Astrocyte (in vitro differentiated cells and primary cell): Measurements from ENCODE around the gene ARSJ. TPM values are rescaled to one million over a fixed set of nuclear protein-coding genes. Genes with fewer than 3 reads are reported as not detected.

Source experiments
- DNase-seq: peaks from one replicate; pipeline ENCODE4 v3.0.0-alpha.2; 2010; ENCODE audit warnings: low read depth
- FAIRE-seq: peaks from 2 replicates; lab custom pipeline; 2011; peaks lifted over from hg19 to GRCh38; lab: Jason Lieb, UNC
- H2AFZ ChIP-seq: 2 replicates; pipeline ENCODE4 v1.6.0; 2012; ENCODE audit warnings: low read depth, low read length, inconsistent platforms
- H3K27ac ChIP-seq: 2 replicates; pipeline ENCODE4 v1.5.1; 2011; ENCODE audit warnings: low read depth, low read length, inconsistent platforms
- H3K27me3 ChIP-seq: 2 replicates; pipeline ENCODE4 v1.6.0; 2011; ENCODE audit warnings: low read length, inconsistent platforms; ENCODE audit not compliant: insufficient read depth
- H3K36me3 ChIP-seq: 2 replicates; pipeline ENCODE4 v1.5.1; 2011; ENCODE audit warnings: low read length, inconsistent platforms; ENCODE audit not compliant: insufficient read depth
- H3K4me1 ChIP-seq: 2 replicates; pipeline ENCODE4 v1.5.1; 2011; ENCODE audit warnings: low read length, inconsistent platforms; ENCODE audit not compliant: insufficient read depth
- H3K4me2 ChIP-seq: 2 replicates; pipeline ENCODE4 v1.6.0; 2012; ENCODE audit warnings: low read length, inconsistent platforms
- H3K4me3 ChIP-seq: 2 replicates; pipeline ENCODE4 v1.5.1; 2011; ENCODE audit warnings: low read depth, mild to moderate bottlenecking, low read length, inconsistent platforms; ENCODE audit not compliant: insufficient read depth
- H3K79me2 ChIP-seq: 2 replicates; pipeline ENCODE4 v1.6.0; 2012; ENCODE audit warnings: mild to moderate bottlenecking, low read length, inconsistent platforms; ENCODE audit not compliant: insufficient read depth
- H3K9ac ChIP-seq: 2 replicates; pipeline ENCODE4 v1.6.0; 2012; ENCODE audit warnings: mild to moderate bottlenecking, low read length, inconsistent platforms
- H3K9me3 ChIP-seq: 2 replicates; pipeline ENCODE4 v1.5.1; 2012; ENCODE audit warnings: low read depth, mild to moderate bottlenecking, low read length, inconsistent platforms; ENCODE audit not compliant: insufficient read depth
- H4K20me1 ChIP-seq: 2 replicates; pipeline ENCODE4 v1.6.0; 2012; ENCODE audit warnings: low read length, inconsistent platforms; ENCODE audit not compliant: insufficient read depth
- H3K27ac Mint-ChIP-seq: one replicate; pipeline ENCODE4 v1.8.0; 2021; ENCODE audit warnings: mild to moderate bottlenecking, mixed read lengths; ENCODE audit not compliant: unreplicated experiment
- H3K27me3 Mint-ChIP-seq: one replicate; pipeline ENCODE4 v1.8.0; 2021; ENCODE audit warnings: low read depth, mixed read lengths; ENCODE audit not compliant: unreplicated experiment
- H3K36me3 Mint-ChIP-seq: one replicate; pipeline ENCODE4 v1.8.0; 2021; ENCODE audit warnings: low read depth, mixed read lengths; ENCODE audit not compliant: unreplicated experiment
- H3K4me1 Mint-ChIP-seq: one replicate; pipeline ENCODE4 v1.8.0; 2021; ENCODE audit warnings: low read depth, mixed read lengths; ENCODE audit not compliant: unreplicated experiment
- H3K4me3 Mint-ChIP-seq: one replicate; pipeline ENCODE4 v1.8.0; 2021; ENCODE audit warnings: mild to moderate bottlenecking, moderate library complexity, mixed read lengths; ENCODE audit not compliant: unreplicated experiment
- H3K9me3 Mint-ChIP-seq: one replicate; pipeline ENCODE4 v1.8.0; 2021; ENCODE audit warnings: mild to moderate bottlenecking, mixed read lengths; ENCODE audit not compliant: unreplicated experiment
- EZH2 ChIP-seq: IDR thresholded peaks from 2 replicates; pipeline ENCODE4 v1.6.1; 2012; ENCODE audit warnings: mild to moderate bottlenecking, low read length, inconsistent platforms; ENCODE audit not compliant: insufficient read depth
- total RNA-seq: library from RNA; stranded (reverse); gene quantifications from 2 replicates; pipeline ENCODE4 v1.2.1, GENCODE V29; 2021
- TF ChIP-seq, protein P1 (sequence below): IDR thresholded peaks from 2 replicates; pipeline ENCODE4 v1.5.1; 2011; ENCODE audit warnings: low read depth, mild to moderate bottlenecking, inconsistent platforms, low read length, moderate library complexity; ENCODE audit not compliant: insufficient read depth

Gene ARSJ
- total RNA-seq, 1 donor from 2014 or later = 66.5 TPM

DNA sequence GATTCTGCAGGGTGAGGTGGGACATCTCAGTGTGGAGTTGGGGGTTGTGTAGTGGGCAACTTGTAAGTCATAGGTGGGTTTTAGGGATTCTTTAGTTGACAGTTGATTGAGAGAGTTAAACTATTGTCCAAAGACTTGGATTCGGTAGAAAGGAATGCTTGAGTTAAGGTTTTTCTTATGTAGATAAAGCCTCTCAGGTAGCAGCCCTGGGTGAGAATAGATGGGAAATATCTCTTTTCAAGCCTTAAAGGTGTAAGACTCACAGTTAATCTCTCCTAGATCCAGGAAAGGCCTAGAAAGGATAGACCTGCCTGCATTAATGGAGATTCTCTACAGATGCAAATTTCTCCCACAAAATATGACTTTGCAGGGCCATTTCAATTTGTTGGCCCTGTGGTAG is 108.4 kb downstream of the ARSJ start:
- no peaks in the 10 kb centered on the region for H3K27me3 ChIP-seq
- H3K4me3 ChIP-seq = no peak overlapping the region
- Mint-ChIP-seq H3K36me3 (no peaks in the 10 kb centered on the region), H3K27ac (no peak overlapping the region), H3K27me3 (no peaks in the 10 kb centered on the region), H3K4me3 (no peak overlapping the region), H3K4me1 (peaks cover 20% of the 10 kb centered on the region), H3K9me3 (no peaks in the 10 kb centered on the region)
- H3K79me2 ChIP-seq = no peaks in the 10 kb centered on the region
- no peaks in the 10 kb centered on the region for H4K20me1 ChIP-seq
- H3K4me2 ChIP-seq = no peak overlapping the region
- H2AFZ ChIP-seq = no peak overlapping the region
- H3K36me3 ChIP-seq = peaks cover 6% of the 10 kb centered on the region
- DNase-seq = no peak
- H3K27ac ChIP-seq = no peak overlapping the region
- H3K9ac ChIP-seq = no peak overlapping the region
- no peak for FAIRE-seq
- no peak for TF ChIP-seq EZH2
- TF ChIP-seq, protein P1, sequence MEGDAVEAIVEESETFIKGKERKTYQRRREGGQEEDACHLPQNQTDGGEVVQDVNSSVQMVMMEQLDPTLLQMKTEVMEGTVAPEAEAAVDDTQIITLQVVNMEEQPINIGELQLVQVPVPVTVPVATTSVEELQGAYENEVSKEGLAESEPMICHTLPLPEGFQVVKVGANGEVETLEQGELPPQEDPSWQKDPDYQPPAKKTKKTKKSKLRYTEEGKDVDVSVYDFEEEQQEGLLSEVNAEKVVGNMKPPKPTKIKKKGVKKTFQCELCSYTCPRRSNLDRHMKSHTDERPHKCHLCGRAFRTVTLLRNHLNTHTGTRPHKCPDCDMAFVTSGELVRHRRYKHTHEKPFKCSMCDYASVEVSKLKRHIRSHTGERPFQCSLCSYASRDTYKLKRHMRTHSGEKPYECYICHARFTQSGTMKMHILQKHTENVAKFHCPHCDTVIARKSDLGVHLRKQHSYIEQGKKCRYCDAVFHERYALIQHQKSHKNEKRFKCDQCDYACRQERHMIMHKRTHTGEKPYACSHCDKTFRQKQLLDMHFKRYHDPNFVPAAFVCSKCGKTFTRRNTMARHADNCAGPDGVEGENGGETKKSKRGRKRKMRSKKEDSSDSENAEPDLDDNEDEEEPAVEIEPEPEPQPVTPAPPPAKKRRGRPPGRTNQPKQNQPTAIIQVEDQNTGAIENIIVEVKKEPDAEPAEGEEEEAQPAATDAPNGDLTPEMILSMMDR = no peak
- peaks cover 10% of the 10 kb centered on the region for H3K4me1 ChIP-seq
- no peaks in the 10 kb centered on the region for H3K9me3 ChIP-seq

DNA sequence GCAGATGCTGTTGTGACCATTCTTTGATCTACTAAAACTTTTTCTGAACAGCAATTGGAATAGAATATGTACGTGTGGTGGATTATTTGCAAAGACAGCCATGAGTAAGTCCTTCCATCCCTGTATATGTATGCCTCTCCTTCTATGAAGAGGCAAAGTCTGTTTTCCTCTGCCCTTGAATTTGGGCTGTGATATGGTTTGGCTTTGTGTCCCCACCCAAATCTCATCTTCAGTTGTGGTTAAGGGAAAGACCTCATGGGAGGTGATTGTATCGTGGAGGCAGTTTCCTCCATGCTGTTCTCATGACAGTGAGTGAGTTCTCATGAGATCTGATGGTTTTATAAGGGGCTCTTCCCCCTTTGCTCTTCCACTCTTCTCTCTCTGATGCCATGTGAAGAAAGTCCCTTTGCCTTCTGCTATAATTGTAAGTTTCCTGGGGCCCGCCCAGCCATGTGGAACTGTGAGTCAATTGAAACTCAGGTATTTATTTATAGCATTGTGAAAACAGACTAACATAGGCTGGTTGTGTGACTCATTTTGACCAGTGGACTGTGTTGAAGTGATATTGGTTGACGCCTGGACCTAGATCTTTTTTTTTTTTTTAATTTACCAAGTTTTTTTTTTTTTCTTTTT is 109.6 kb downstream of the ARSJ start:
- peak; percentile 5 for FAIRE-seq
- H3K79me2 ChIP-seq = no peaks in the 10 kb centered on the region
- H3K27ac Mint-ChIP-seq = no peak overlapping the region

DNA sequence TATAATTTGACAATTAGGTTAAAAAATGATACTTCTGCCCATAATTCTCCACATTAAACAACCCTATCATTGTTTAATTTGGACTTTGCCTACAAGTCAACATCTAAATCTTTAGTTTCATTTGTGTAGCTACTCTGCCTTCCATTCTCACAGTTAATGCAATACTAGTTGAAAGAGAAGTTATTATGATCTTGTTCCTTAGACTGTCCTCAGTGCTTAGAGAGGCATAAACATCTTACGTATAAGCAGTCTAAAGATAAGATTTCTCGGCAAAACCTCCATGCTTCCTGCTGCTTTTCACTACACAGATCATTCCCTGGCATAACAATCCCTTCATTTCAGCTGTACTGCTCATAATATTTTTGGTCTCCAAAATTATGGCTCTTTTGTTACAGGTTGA is 112.8 kb downstream of the ARSJ start:
- H3K27ac Mint-ChIP-seq = no peak overlapping the region
- no peak overlapping the region for H3K4me2 ChIP-seq

More for the DNA sequence above, 109.6 kb downstream of the ARSJ start:
- Histone ChIP-seq H3K27ac (peak overlapping the region; percentile 6), H3K9me3 (no peaks in the 10 kb centered on the region), H3K4me3 (no peak overlapping the region), H3K36me3 (peaks cover 6% of the 10 kb centered on the region), H2AFZ (no peak overlapping the region), H3K4me1 (peaks cover 10% of the 10 kb centered on the region), H3K9ac (no peak overlapping the region), H4K20me1 (no peaks in the 10 kb centered on the region), H3K4me2 (no peak overlapping the region), H3K27me3 (no peaks in the 10 kb centered on the region)
- Mint-ChIP-seq H3K36me3 (no peaks in the 10 kb centered on the region), H3K4me3 (no peak overlapping the region), H3K9me3 (no peaks in the 10 kb centered on the region), H3K27me3 (no peaks in the 10 kb centered on the region), H3K4me1 (peaks cover 20% of the 10 kb centered on the region)
- TF ChIP-seq EZH2 = no peak
- TF ChIP-seq, protein P1 = no peak
- peak; percentile 75 for DNase-seq

More for the DNA sequence above, 112.8 kb downstream of the ARSJ start:
- Histone ChIP-seq H4K20me1 (no peaks in the 10 kb centered on the region), H3K36me3 (peaks cover 3% of the 10 kb centered on the region), H3K9me3 (no peaks in the 10 kb centered on the region), H3K27me3 (no peaks in the 10 kb centered on the region), H3K9ac (no peak overlapping the region), H3K4me3 (no peak overlapping the region), H2AFZ (no peak overlapping the region), H3K79me2 (no peaks in the 10 kb centered on the region), H3K27ac (no peak overlapping the region), H3K4me1 (no peaks in the 10 kb centered on the region)
- H3K9me3 Mint-ChIP-seq = no peaks in the 10 kb centered on the region
- no peak overlapping the region for H3K4me3 Mint-ChIP-seq
- no peaks in the 10 kb centered on the region for H3K27me3 Mint-ChIP-seq
- no peak for DNase-seq
- no peak for TF ChIP-seq EZH2
- TF ChIP-seq, protein P1 = no peak
- peaks cover 3% of the 10 kb centered on the region for H3K36me3 Mint-ChIP-seq
- FAIRE-seq = no peak
- peaks cover 4% of the 10 kb centered on the region for H3K4me1 Mint-ChIP-seq
